Measurements from ENCODE around the gene MASP2.
"Not testable (repeated sequence)": the region's sequence is repeated elsewhere in the genome, so short reads cannot be mapped to it uniquely, and the experiment has no call there.

Gene MASP2

GRCh38 chr1:11046625-11047365, at the start of gene MASP2:
Gene MASP2 (minus strand): TSS chr1:11047239. CDS start chr1:11047207, 32 bp downstream.
- DNase-seq, result no peak

- not testable (repeated sequence) for DNase-seq
These were observed 36.7 kb upstream of the MASP2 start for GRCh38 chr1:11083784-11084183.

GRCh38 chr1:11080931-11081330, 33.9 kb upstream of the MASP2 start:
- DNase-seq, result no peak

GRCh38 chr1:11078631-11079030, 31.6 kb upstream of the MASP2 start:
- no peak for DNase-seq

GRCh38 chr1:11073398-11073797, 26.4 kb upstream of the MASP2 start:
- not testable (repeated sequence) for DNase-seq

GRCh38 chr1:11072216-11072917, 25.3 kb upstream of the MASP2 start:
- no peak for DNase-seq

GRCh38 chr1:11071463-11072215, 24.6 kb upstream of the MASP2 start:
- peak; percentile 1 for DNase-seq

GRCh38 chr1:11070876-11071275, 23.8 kb upstream of the MASP2 start:
- peak; percentile 0 for DNase-seq

GRCh38 chr1:11068600-11069473, 21.8 kb upstream of the MASP2 start:
- DNase-seq, result peak; percentile 1

GRCh38 chr1:11067716-11068599, 20.9 kb upstream of the MASP2 start:
- peak; percentile 1 for DNase-seq

GRCh38 chr1:11065796-11066195, 18.8 kb upstream of the MASP2 start:
- DNase-seq, result no peak

- DNase-seq, result no peak
These were observed 17.9 kb upstream of the MASP2 start for GRCh38 chr1:11064942-11065341.

- DNase-seq, result not testable (repeated sequence)
These were observed 17.0 kb upstream of the MASP2 start for GRCh38 chr1:11063937-11064537.

- DNase-seq, result peak; percentile 43
These were observed 15.9 kb upstream of the MASP2 start for GRCh38 chr1:11062965-11063401.

- no peak for DNase-seq
These were observed 14.8 kb upstream of the MASP2 start for GRCh38 chr1:11061652-11062365.

- DNase-seq, result peak; percentile 93
These were observed 13.2 kb upstream of the MASP2 start, which contains the start of gene SRM for GRCh38 chr1:11059968-11060830. Gene SRM (minus strand): TSS chr1:11060018. CDS start chr1:11059943, 75 bp downstream.

- peak; percentile 39 for DNase-seq
These were observed 12.3 kb upstream of the MASP2 start for GRCh38 chr1:11059155-11059967.

- DNase-seq, result no peak
These were observed 11.6 kb upstream of the MASP2 start for GRCh38 chr1:11058595-11059154.

Data from activated CD4-positive, alpha-beta T cell treated with anti-CD3 and anti-CD28 coated beads for 48 hours (primary cell).